Left renal cortex interstitium (tissue), 4 donors: ENCODE measurements around the gene SLCO3A1. TPM values are rescaled to one million over a fixed set of nuclear protein-coding genes. Genes with fewer than 3 reads are reported as not detected.
"Not testable (repeated sequence)": the region's sequence is repeated elsewhere in the genome, so short reads cannot be mapped to it uniquely, and the experiment has no call there.

Experiments
- DNase-seq, 4 donors: peaks; one replicate each; pipeline ENCODE4 v3.0.0-alpha.2; 2013; ENCODE audit warnings: low read depth in 4 of 4, low spot score in 2 of 4, missing footprints in 1 of 4
- polyA plus RNA-seq, 4 donors: library from polyadenylated mRNA; unstranded; fragments of 120-200 nt; gene quantifications; one replicate each; pipeline ENCODE4 v1.2.1, GENCODE V29; 2013; ENCODE audit not compliant: insufficient read length in 4 of 4

Gene SLCO3A1
- polyA plus RNA-seq, 4 donors: 7.8 to 14.4 (median 11.9) TPM

GRCh38 chr15:92178911-92179310 lies 325.4 kb downstream of the SLCO3A1 start:
- no peak for DNase-seq

- DNase-seq: no peak
These were observed 330.6 kb downstream of the SLCO3A1 start for GRCh38 chr15:92184142-92184541.

GRCh38 chr15:92184679-92185230 lies 331.2 kb downstream of the SLCO3A1 start:
- DNase-seq: no peak

- DNase-seq: no peak
These were observed 334.5 kb downstream of the SLCO3A1 start for GRCh38 chr15:92187975-92188374.

GRCh38 chr15:92189166-92189565 lies 335.7 kb downstream of the SLCO3A1 start:
- DNase-seq: no peak

- DNase-seq: no peak
These were observed 341.7 kb downstream of the SLCO3A1 start for GRCh38 chr15:92195241-92195640.

GRCh38 chr15:92196342-92196741 lies 342.8 kb downstream of the SLCO3A1 start:
- no peak for DNase-seq

GRCh38 chr15:92197746-92198145 lies 344.2 kb downstream of the SLCO3A1 start:
- DNase-seq: no peak

GRCh38 chr15:92200891-92201290 lies 347.4 kb downstream of the SLCO3A1 start:
- DNase-seq: no peak

- DNase-seq: no peak
These were observed 351.8 kb downstream of the SLCO3A1 start for GRCh38 chr15:92205255-92205739.

- DNase-seq: not testable (repeated sequence)
These were observed 354.1 kb downstream of the SLCO3A1 start for GRCh38 chr15:92207601-92208000.
